Keratinocyte (primary cell): ENCODE data around the gene RFX2. TPM values are rescaled to one million over a fixed set of nuclear protein-coding genes. Genes with fewer than 3 reads are reported as not detected.

Experiments used
- DNase-seq: peaks from one replicate; pipeline ENCODE4 v3.0.0-alpha.2; 2011; ENCODE audit warnings: low read depth, missing footprints, low spot score
- FAIRE-seq: peaks from 2 replicates; lab custom pipeline; 2011; peaks lifted over from hg19 to GRCh38; lab: Jason Lieb, UNC
- H2AFZ ChIP-seq: 2 replicates; pipeline ENCODE4 v1.6.0; 2012; ENCODE audit warnings: low read length, control low read depth, inconsistent platforms; ENCODE audit not compliant: control insufficient read depth
- H3K27ac ChIP-seq: 2 replicates; pipeline ENCODE4 v1.5.1; 2011; ENCODE audit warnings: low read length; ENCODE audit not compliant: control insufficient read depth, insufficient read depth
- H3K27me3 ChIP-seq: 3 replicates; pipeline ENCODE4 v1.6.0; 2011; ENCODE audit warnings: low read length; ENCODE audit not compliant: control insufficient read depth, insufficient read depth; ENCODE audit errors: extremely low read depth
- H3K36me3 ChIP-seq, 2 experiments: 2 replicates in 1 of 2; 3 replicates in 1 of 2; pipeline ENCODE4 v1.5.1; 2011; ENCODE audit warnings: low read length in 2 of 2, mild to moderate bottlenecking in 1 of 2; ENCODE audit not compliant: control insufficient read depth in 2 of 2, insufficient read depth in 2 of 2; ENCODE audit errors: extremely low read depth in 1 of 2
- H3K4me1 ChIP-seq: 3 replicates; pipeline ENCODE4 v1.5.1; 2011; ENCODE audit warnings: low read length; ENCODE audit not compliant: control insufficient read depth, insufficient read depth; ENCODE audit errors: extremely low read depth
- H3K4me2 ChIP-seq: 3 replicates; pipeline ENCODE4 v1.6.0; 2011; ENCODE audit warnings: low read depth, low read length; ENCODE audit not compliant: control insufficient read depth, insufficient read depth; ENCODE audit errors: extremely low read depth
- H3K4me3 ChIP-seq, 3 experiments: fragments of 200-600 bp in 1 of 3; sonication (generic) in 1 of 3; 2 replicates in 2 of 3; 3 replicates in 1 of 3; pipeline ENCODE4 v1.5.1; 2011 to 2016; ENCODE audit warnings: low read length in 3 of 3, mild to moderate bottlenecking in 3 of 3, control low read depth in 2 of 3, inconsistent platforms in 1 of 3, low read depth in 1 of 3, mixed read lengths in 1 of 3, mixed run types in 1 of 3, moderate library complexity in 1 of 3; ENCODE audit not compliant: control insufficient read depth in 2 of 3, insufficient read depth in 2 of 3; ENCODE audit errors: extremely low read depth in 1 of 3
- H3K79me2 ChIP-seq: 2 replicates; pipeline ENCODE4 v1.6.0; 2012; ENCODE audit warnings: low read length; ENCODE audit not compliant: control insufficient read depth, insufficient read depth
- H3K9ac ChIP-seq: 3 replicates; pipeline ENCODE4 v1.6.0; 2011; ENCODE audit warnings: low read length; ENCODE audit not compliant: control insufficient read depth, insufficient read depth; ENCODE audit errors: extremely low read depth
- H3K9me1 ChIP-seq: 3 replicates; pipeline ENCODE4 v1.6.0; 2011; ENCODE audit warnings: low read length; ENCODE audit not compliant: control insufficient read depth, insufficient read depth; ENCODE audit errors: extremely low read depth
- H3K9me3 ChIP-seq: 2 replicates; pipeline ENCODE4 v1.5.1; 2012; ENCODE audit warnings: low read depth, low read length; ENCODE audit not compliant: control insufficient read depth
- H4K20me1 ChIP-seq: 3 replicates; pipeline ENCODE4 v1.6.0; 2011; ENCODE audit warnings: low read length; ENCODE audit not compliant: control insufficient read depth, insufficient read depth; ENCODE audit errors: extremely low read depth
- CTCF ChIP-seq, 3 experiments: IDR thresholded peaks in 1 of 3; conservative IDR thresholded peaks in 1 of 3; optimal IDR thresholded peaks in 1 of 3; 2 replicates in 2 of 3; 3 replicates in 1 of 3; pipeline versions ENCODE3 to v1.5.1; 2011; ENCODE audit warnings: low read length in 3 of 3, mild to moderate bottlenecking in 3 of 3, moderate library complexity in 2 of 3, control low read depth in 1 of 3, inconsistent platforms in 1 of 3; ENCODE audit not compliant: insufficient read depth in 2 of 3; ENCODE audit errors: extremely low read depth in 1 of 3
- EZH2 ChIP-seq: IDR thresholded peaks from one replicate; pipeline ENCODE4 v1.6.1; 2012; ENCODE audit warnings: inconsistent platforms, mild to moderate bottlenecking, low read length, moderate library complexity
- dilution Hi-C: fragments of 300-500 bp; cut with MboI; formaldehyde crosslinking; loops from one replicate; pipeline ENCODE4 v1.7.0; 2020; ENCODE audit warnings: low sequenced_read_pairs; ENCODE audit not compliant: extremely low pct_ligation_motif_present
- polyA plus RNA-seq, 5 experiments: library from polyadenylated mRNA; depleted of rRNA in 3 of 5; stranded (reverse) in 3 of 5; stranded (forward) in 1 of 5; unstranded in 1 of 5; fragments of >200 nt; gene quantifications; 1 replicate in 1 of 5; 2 replicates in 3 of 5; 3 replicates in 1 of 5; pipeline versions ENCODE4 v1.2.1 to v1.2.3, GENCODE V29; 2011 to 2012; ENCODE audit warnings: missing spikeins in 2 of 5, low read depth in 1 of 5, low replicate concordance in 1 of 5

Gene RFX2
- polyA plus RNA-seq, 1 donor (not counting 4 experiments of a cell fraction or from before 2014, with no cell fraction given), result 5.8 TPM

- no peaks in the 10 kb centered on the region for H3K9me1 ChIP-seq
- TF ChIP-seq CTCF (optimal IDR thresholded peaks at IDR 0.05 in 1 of 3, IDR thresholded peaks at IDR 0.05 in 1 of 3, conservative IDR thresholded peaks at IDR 0.05 in 1 of 3; ENCODE audit: extremely low read depth in 1 of 3, insufficient read depth in 2 of 3, low read length in 3 of 3) (no peak), EZH2 (no peak)
- H3K79me2 ChIP-seq, result peaks cover 93% of the 10 kb centered on the region
- H3K4me2 ChIP-seq, result no peak overlapping the region
- no peak overlapping the region for H3K9ac ChIP-seq
- H3K27ac ChIP-seq, result no peak overlapping the region
- no peak overlapping the region for H2AFZ ChIP-seq
- no peak for DNase-seq
- peaks cover 0 to 2% of the 10 kb centered on the region in 2 experiments for H3K36me3 ChIP-seq
- H3K27me3 ChIP-seq, result no peaks in the 10 kb centered on the region
- peaks cover 13% of the 10 kb centered on the region for H4K20me1 ChIP-seq
- FAIRE-seq, result no peak
- H3K4me3 ChIP-seq, result no peak overlapping the region
- no peaks in the 10 kb centered on the region for H3K4me1 ChIP-seq
- dilution Hi-C loops, result no loop called here
- H3K9me3 ChIP-seq, result no peaks in the 10 kb centered on the region
Measured at GRCh38 chr19:5958851-5959122, 151.5 kb downstream of the RFX2 start.

- peaks cover 1% of the 10 kb centered on the region for H3K4me1 ChIP-seq
Measured at GRCh38 chr19:5958074-5958850, 152.0 kb downstream of the RFX2 start.

More at GRCh38 chr19:5958074-5958850, 152.0 kb downstream of the RFX2 start:
- Histone ChIP-seq H2AFZ (no peak overlapping the region), H3K79me2 (peaks cover 93% of the 10 kb centered on the region), H4K20me1 (peaks cover 14% of the 10 kb centered on the region), H3K27me3 (no peaks in the 10 kb centered on the region), H3K4me2 (no peak overlapping the region), H3K4me3 (no peak overlapping the region), H3K27ac (no peak overlapping the region), H3K9me3 (no peaks in the 10 kb centered on the region), H3K9ac (no peak overlapping the region), H3K9me1 (no peaks in the 10 kb centered on the region), H3K36me3 (peaks cover 0 to 2% of the 10 kb centered on the region in 2 experiments)
- FAIRE-seq (no peak), DNase-seq (no peak)
- dilution Hi-C loops, result no loop called here
- TF ChIP-seq CTCF (optimal IDR thresholded peaks at IDR 0.05 in 1 of 3, IDR thresholded peaks at IDR 0.05 in 1 of 3, conservative IDR thresholded peaks at IDR 0.05 in 1 of 3; ENCODE audit: extremely low read depth in 1 of 3, insufficient read depth in 2 of 3, low read length in 3 of 3) (no peak), EZH2 (no peak)
